A549 (cell line): ENCODE data around the gene ADH5. TPM values are rescaled to one million over a fixed set of nuclear protein-coding genes. Genes with fewer than 3 reads are reported as not detected.
"Not testable (repeated sequence)": the region's sequence is repeated elsewhere in the genome, so short reads cannot be mapped to it uniquely, and the experiment has no call there.

Source experiments
- ATAC-seq, 2 experiments: fragments of 200-7000 bp in 1 of 2; fragments of >200 bp in 1 of 2; cut with Nextera tagmentation in 1 of 2; cut with Tn5 transposase in 1 of 2; 3 replicates each; pipeline versions ENCODE4 v1.8.0 to v1.9.1; 2018 to 2020; ENCODE audit warnings: mild to moderate bottlenecking in 1 of 2, moderate library complexity in 1 of 2
- CTCF ChIA-PET: fragments of 300-600 bp; sonication (Branson Sonifier 250); formaldehyde crosslinking; extraction: SDS; loops from one replicate; lab custom pipeline; 2021; ENCODE audit warnings: antibody characterized with exemption, inconsistent platforms; lab: Yijun Ruan, JAX
- POLR2A ChIA-PET: fragments of 350-600 bp; formaldehyde crosslinking; extraction: SDS; loops from one replicate; lab custom pipeline; 2021; ENCODE audit warnings: antibody characterized with exemption, inconsistent platforms; lab: Yijun Ruan, JAX
- DNase-seq, 2 experiments: peaks; one replicate each; pipeline versions ENCODE4 v3.0.0 to v3.0.0-alpha.2; 2011 to 2016; ENCODE audit warnings: low read depth in 1 of 2, low spot score in 1 of 2
- FAIRE-seq: peaks from 2 replicates; lab custom pipeline; 2011; peaks lifted over from hg19 to GRCh38; lab: Jason Lieb, UNC
- H3K27ac ChIP-seq, 2 experiments: fragments of >200 bp; sonication (Bioruptor Twin); formaldehyde crosslinking; 3 replicates each; pipeline ENCODE4 v1.5.1; 2016 to 2017
- H3K4me1 ChIP-seq: fragments of >200 bp; sonication (Bioruptor Twin); formaldehyde crosslinking; 3 replicates; pipeline ENCODE4 v1.6.1; 2016
- H3K4me2 ChIP-seq: fragments of >200 bp; sonication (Bioruptor Twin); formaldehyde crosslinking; 3 replicates; pipeline ENCODE4 v1.6.1; 2016
- H3K4me3 ChIP-seq: fragments of >200 bp; sonication (Bioruptor Twin); formaldehyde crosslinking; 3 replicates; pipeline ENCODE4 v1.5.1; 2016
- H3K9me3 ChIP-seq: fragments of >200 bp; sonication (Bioruptor Twin); formaldehyde crosslinking; 3 replicates; pipeline ENCODE4 v1.6.1; 2016
- BHLHE40 ChIP-seq: IDR thresholded peaks from 2 replicates; pipeline ENCODE4 v1.6.1; 2012; ENCODE audit warnings: low read depth, low read length, inconsistent platforms
- CBX8 ChIP-seq: fragments of 200-600 bp; sonication (generic); IDR thresholded peaks from 2 replicates; pipeline ENCODE4 v1.6.1; 2016
- CEBPB ChIP-seq, 2 experiments: fragments of >200 bp in 1 of 2; sonication (Bioruptor Twin) in 1 of 2; formaldehyde crosslinking in 1 of 2; IDR thresholded peaks; 2 replicates each; pipeline ENCODE4 v1.6.1; 2012 to 2016
- EHMT2 ChIP-seq: fragments of 200-600 bp; sonication (generic); IDR thresholded peaks from 2 replicates; pipeline ENCODE4 v1.6.1; 2016; ENCODE audit warnings: antibody characterized with exemption, low read depth, mild to moderate bottlenecking, moderate library complexity
- ESRRA ChIP-seq: fragments of 150-350 bp; IDR thresholded peaks from 2 replicates; pipeline ENCODE4 v1.6.1; 2014; ENCODE audit warnings: mild to moderate bottlenecking, low read length, borderline replicate concordance
- FOSL2 ChIP-seq, 2 experiments: fragments of 450-650 bp in 1 of 2; fragments of >200 bp in 1 of 2; sonication (Bioruptor Twin) in 1 of 2; formaldehyde crosslinking; IDR thresholded peaks; 2 replicates each; pipeline versions ENCODE4 v1.5.0 to v1.6.1; 2016 to 2020; ENCODE audit warnings: mild to moderate bottlenecking in 1 of 2, moderate library complexity in 1 of 2
- HOXA7 ChIP-seq: fragments of 250-450 bp; sonication (Bioruptor Pico); IDR thresholded peaks from 2 replicates; pipeline ENCODE4 v1.5.0; 2020; ENCODE audit warnings: mild to moderate bottlenecking, moderate library complexity
- HOXB5 ChIP-seq: fragments of 250-450 bp; sonication (Bioruptor Pico); IDR thresholded peaks from 2 replicates; pipeline ENCODE4 v1.5.0; 2020; ENCODE audit warnings: mild to moderate bottlenecking, moderate library complexity
- JUN ChIP-seq, 2 experiments: fragments of >200 bp; sonication (Bioruptor Twin); formaldehyde crosslinking; IDR thresholded peaks; 2 replicates in 1 of 2; 3 replicates in 1 of 2; pipeline ENCODE4 v1.6.1; 2016 to 2017
- KDM1A ChIP-seq: fragments of 200-600 bp; sonication (generic); IDR thresholded peaks from 2 replicates; pipeline ENCODE4 v1.6.1; 2016; ENCODE audit warnings: low read depth, mild to moderate bottlenecking
- KDM5A ChIP-seq: fragments of 200-600 bp; sonication (generic); IDR thresholded peaks from 2 replicates; pipeline ENCODE4 v1.6.1; 2016; ENCODE audit warnings: antibody characterized with exemption, mild to moderate bottlenecking
- NFE2L2 ChIP-seq: fragments of 150-350 bp; conservative IDR thresholded peaks from 2 replicates; pipeline ENCODE4 v1.6.1; 2014; ENCODE audit warnings: low read length
- POLR2AphosphoS2 ChIP-seq: conservative IDR thresholded peaks from 2 replicates; pipeline ENCODE4 v1.6.1; 2012; ENCODE audit warnings: low read length, improper control_type of control experiment, inconsistent platforms
- RAD21 ChIP-seq, 2 experiments: fragments of >200 bp in 1 of 2; sonication (Bioruptor Twin) in 1 of 2; formaldehyde crosslinking in 1 of 2; IDR thresholded peaks in 1 of 2; conservative IDR thresholded peaks in 1 of 2; 2 replicates in 1 of 2; 3 replicates in 1 of 2; pipeline ENCODE4 v1.6.1; 2012 to 2018; ENCODE audit warnings: inconsistent platforms in 1 of 2
- SMC3 ChIP-seq: fragments of >200 bp; sonication (Bioruptor Twin); formaldehyde crosslinking; IDR thresholded peaks from 3 replicates; pipeline ENCODE4 v1.6.1; 2018; ENCODE audit warnings: inconsistent platforms
- SREBF2 ChIP-seq: fragments of 450-650 bp; IDR thresholded peaks from 2 replicates; pipeline ENCODE4 v1.6.1; 2014; ENCODE audit warnings: mild to moderate bottlenecking, moderate library complexity
- ZC3H11A ChIP-seq: fragments of 450-650 bp; IDR thresholded peaks from 2 replicates; pipeline ENCODE4 v1.6.1; 2014; ENCODE audit warnings: antibody characterized with exemption, mild to moderate bottlenecking
- ZNF302 ChIP-seq: fragments of 250-450 bp; sonication (Bioruptor Pico); IDR thresholded peaks from 2 replicates; pipeline ENCODE4 v1.9.0; 2021; ENCODE audit warnings: inconsistent platforms, mild to moderate bottlenecking, moderate library complexity
- ZSCAN20 ChIP-seq: fragments of 250-450 bp; sonication (Bioruptor Pico); IDR thresholded peaks from 2 replicates; pipeline ENCODE4 v1.8.0; 2022; ENCODE audit warnings: mild to moderate bottlenecking, moderate library complexity
- WGBS: methylation state at CpG from one replicate; pipeline ENCODE4 v1.1.6; 2017; ENCODE audit errors: missing lambda C conversion rate; 5-methylcytosine and 5-hydroxymethylcytosine counted together
- polyA plus RNA-seq, 4 experiments: library from polyadenylated mRNA; depleted of rRNA in 3 of 4; stranded (reverse); fragments of >200 nt; fragmentation: RNase III in 1 of 4; extraction: RNeasy Plus Mini Kit Qiagen cat#74134 plus additional on column Dnase treatment in 1 of 4; gene quantifications; 2 replicates in 3 of 4; 3 replicates in 1 of 4; pipeline ENCODE4 v1.2.3, GENCODE V29; 2011 to 2017
- TF ChIP-seq, protein P1 (sequence below): fragments of 250-450 bp; sonication (Bioruptor Pico); IDR thresholded peaks from 2 replicates; pipeline ENCODE4 v1.5.0; 2020; ENCODE audit warnings: low read depth, mild to moderate bottlenecking, moderate library complexity
- TF ChIP-seq, protein P2 (sequence below): fragments of >200 bp; sonication (Bioruptor Twin); formaldehyde crosslinking; IDR thresholded peaks from 3 replicates; pipeline ENCODE4 v1.6.1; 2016
- TF ChIP-seq, protein P3 (sequence below): IDR thresholded peaks from 2 replicates; pipeline ENCODE4 v1.6.1; 2012
- TF ChIP-seq, protein P4 (sequence below): IDR thresholded peaks from 2 replicates; pipeline ENCODE4 v1.6.1; 2012
- TF ChIP-seq, protein P5 (sequence below): fragments of >200 bp; sonication (Bioruptor Twin); formaldehyde crosslinking; IDR thresholded peaks from 3 replicates; pipeline ENCODE4 v1.5.1; 2016

ADH5 gene
- polyA plus RNA-seq, 2 of the 4 experiments (the other 2 are of a cell fraction) = 124 to 152 TPM

DNA sequence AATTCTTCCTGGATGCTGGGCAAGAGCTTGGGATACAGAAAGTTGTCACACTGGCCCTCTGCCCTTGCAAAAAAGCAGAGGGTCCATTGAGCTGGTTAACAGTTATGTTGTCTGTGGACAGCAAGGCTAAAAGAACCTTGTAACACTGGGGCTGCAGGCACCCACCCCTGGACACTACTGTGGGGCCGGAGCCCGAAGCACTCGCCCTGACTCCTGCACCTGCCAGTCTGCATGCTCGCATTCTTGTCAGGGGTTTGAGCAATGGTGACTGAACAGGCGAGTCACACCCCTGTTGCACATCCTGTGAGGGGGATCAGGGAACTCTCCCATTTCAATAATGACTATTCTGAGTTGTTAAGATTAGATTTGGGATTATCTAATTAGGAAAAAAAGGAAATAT is 31.9 kb upstream of the ADH5 start:
- DNase-seq (no peak), ATAC-seq (no peak)
- no peak overlapping the region for H3K4me2 ChIP-seq
- no peaks in the 10 kb centered on the region for H3K4me1 ChIP-seq
- TF ChIP-seq, protein P1, sequence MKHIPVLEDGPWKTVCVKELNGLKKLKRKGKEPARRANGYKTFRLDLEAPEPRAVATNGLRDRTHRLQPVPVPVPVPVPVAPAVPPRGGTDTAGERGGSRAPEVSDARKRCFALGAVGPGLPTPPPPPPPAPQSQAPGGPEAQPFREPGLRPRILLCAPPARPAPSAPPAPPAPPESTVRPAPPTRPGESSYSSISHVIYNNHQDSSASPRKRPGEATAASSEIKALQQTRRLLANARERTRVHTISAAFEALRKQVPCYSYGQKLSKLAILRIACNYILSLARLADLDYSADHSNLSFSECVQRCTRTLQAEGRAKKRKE (CRISPR knock-in tag) = no peak
- TF ChIP-seq, protein P2, sequence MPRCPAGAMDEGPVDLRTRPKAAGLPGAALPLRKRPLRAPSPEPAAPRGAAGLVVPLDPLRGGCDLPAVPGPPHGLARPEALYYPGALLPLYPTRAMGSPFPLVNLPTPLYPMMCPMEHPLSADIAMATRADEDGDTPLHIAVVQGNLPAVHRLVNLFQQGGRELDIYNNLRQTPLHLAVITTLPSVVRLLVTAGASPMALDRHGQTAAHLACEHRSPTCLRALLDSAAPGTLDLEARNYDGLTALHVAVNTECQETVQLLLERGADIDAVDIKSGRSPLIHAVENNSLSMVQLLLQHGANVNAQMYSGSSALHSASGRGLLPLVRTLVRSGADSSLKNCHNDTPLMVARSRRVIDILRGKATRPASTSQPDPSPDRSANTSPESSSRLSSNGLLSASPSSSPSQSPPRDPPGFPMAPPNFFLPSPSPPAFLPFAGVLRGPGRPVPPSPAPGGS = no peak
- TF ChIP-seq BHLHE40 (no peak), HOXB5 (CRISPR knock-in tag) (no peak), ZNF302 (CRISPR knock-in tag) (no peak), ESRRA (no peak), HOXA7 (no peak), SREBF2 (no peak), CBX8 (no peak), POLR2AphosphoS2 (no peak), FOSL2 (IDR thresholded peaks at IDR 0.05) (no peak), FOSL2 (CRISPR knock-in tag; IDR thresholded peaks at IDR 0.05) (no peak), EHMT2 (no peak), KDM1A (no peak), ZC3H11A (no peak), ZSCAN20 (CRISPR knock-in tag) (no peak), KDM5A (no peak)
- TF ChIP-seq, protein P3, sequence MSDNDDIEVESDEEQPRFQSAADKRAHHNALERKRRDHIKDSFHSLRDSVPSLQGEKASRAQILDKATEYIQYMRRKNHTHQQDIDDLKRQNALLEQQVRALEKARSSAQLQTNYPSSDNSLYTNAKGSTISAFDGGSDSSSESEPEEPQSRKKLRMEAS = no peak
- TF ChIP-seq, protein P4, sequence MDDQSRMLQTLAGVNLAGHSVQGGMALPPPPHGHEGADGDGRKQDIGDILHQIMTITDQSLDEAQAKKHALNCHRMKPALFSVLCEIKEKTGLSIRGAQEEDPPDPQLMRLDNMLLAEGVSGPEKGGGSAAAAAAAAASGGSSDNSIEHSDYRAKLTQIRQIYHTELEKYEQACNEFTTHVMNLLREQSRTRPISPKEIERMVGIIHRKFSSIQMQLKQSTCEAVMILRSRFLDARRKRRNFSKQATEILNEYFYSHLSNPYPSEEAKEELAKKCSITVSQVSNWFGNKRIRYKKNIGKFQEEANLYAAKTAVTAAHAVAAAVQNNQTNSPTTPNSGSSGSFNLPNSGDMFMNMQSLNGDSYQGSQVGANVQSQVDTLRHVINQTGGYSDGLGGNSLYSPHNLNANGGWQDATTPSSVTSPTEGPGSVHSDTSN = no peak
- TF ChIP-seq, all 56 proteins: peak for 0
- WGBS = 76% methylated on average over 5 of the region's 5 CpGs
- no peak for FAIRE-seq
- Histone ChIP-seq H3K4me3 (no peak overlapping the region), H3K27ac (no peak overlapping the region), H3K9me3 (no peaks in the 10 kb centered on the region)
- ChIA-PET POLR2A (no interaction called here), CTCF (interaction anchor here (0.6 to 2.0 kb wide), 2 partner anchors 18 to 285 kb away, joined by 3 to 7 read pairs; no protein-coding TSS in a partner anchor)

DNA sequence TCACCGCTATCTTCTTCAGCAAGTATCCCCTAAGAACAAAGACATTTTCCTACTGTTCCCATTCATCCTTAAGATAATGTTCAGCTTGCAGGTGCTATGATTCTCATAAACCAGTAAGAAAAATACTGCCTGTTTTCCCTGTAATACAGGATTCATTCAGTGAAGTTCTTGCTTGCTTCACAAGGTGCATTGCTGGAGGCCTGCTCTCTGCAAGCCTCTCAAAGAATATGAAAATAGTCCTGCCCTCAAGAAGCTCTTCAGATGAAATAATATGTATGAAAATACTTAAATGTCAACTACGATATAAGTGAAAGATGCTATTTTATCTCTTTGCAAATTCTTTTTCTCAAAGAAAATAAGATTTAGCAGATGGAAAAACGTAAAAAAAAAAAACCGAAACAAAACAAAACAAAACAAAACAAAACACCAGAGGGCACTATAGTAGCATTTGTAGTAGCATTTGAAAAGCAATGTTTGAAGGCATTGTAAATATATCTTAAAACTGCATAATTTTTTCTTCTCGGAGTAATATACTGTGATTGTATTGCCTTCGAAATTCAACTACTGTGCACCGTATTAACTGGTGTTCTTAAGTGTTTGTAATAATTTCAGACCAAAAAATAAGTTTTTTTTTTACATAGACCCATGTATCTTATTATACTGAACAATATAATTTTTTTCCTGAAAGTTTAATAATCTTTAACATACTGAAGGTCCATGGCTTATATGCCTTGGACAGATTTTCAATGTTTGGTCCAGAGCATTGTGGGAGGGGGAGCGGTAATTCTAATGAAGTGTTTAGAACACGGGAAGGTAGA is 29.5 kb upstream of the ADH5 start:
- DNase-seq = peak in 1 of 2 experiments; percentile 3
- ChIA-PET CTCF (interaction anchor here (0.7 to 2.1 kb wide), 6 partner anchors 9 to 345 kb away, joined by 3 to 10 read pairs (median 4); no protein-coding TSS in a partner anchor), POLR2A (no interaction called here)
- TF ChIP-seq CEBPB (IDR thresholded peaks at IDR 0.05) = no peak
- TF ChIP-seq, protein P5, sequence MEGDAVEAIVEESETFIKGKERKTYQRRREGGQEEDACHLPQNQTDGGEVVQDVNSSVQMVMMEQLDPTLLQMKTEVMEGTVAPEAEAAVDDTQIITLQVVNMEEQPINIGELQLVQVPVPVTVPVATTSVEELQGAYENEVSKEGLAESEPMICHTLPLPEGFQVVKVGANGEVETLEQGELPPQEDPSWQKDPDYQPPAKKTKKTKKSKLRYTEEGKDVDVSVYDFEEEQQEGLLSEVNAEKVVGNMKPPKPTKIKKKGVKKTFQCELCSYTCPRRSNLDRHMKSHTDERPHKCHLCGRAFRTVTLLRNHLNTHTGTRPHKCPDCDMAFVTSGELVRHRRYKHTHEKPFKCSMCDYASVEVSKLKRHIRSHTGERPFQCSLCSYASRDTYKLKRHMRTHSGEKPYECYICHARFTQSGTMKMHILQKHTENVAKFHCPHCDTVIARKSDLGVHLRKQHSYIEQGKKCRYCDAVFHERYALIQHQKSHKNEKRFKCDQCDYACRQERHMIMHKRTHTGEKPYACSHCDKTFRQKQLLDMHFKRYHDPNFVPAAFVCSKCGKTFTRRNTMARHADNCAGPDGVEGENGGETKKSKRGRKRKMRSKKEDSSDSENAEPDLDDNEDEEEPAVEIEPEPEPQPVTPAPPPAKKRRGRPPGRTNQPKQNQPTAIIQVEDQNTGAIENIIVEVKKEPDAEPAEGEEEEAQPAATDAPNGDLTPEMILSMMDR = peak; percentile 41; the same call in 2 of the 3 replicates
- TF ChIP-seq SMC3 = peak; percentile 41; the same call in 2 of the 3 replicates
- TF ChIP-seq, protein P3 = no peak
- no peak for TF ChIP-seq JUN (IDR thresholded peaks at IDR 0.05)
- no peak for TF ChIP-seq NFE2L2
- TF ChIP-seq RAD21 (conservative IDR thresholded peaks at IDR 0.05 in 1 of 2, IDR thresholded peaks at IDR 0.05 in 1 of 2) = peak; percentile 21 to 41; a peak in 2 of 5 replicates
- Histone ChIP-seq H3K4me3 (no peak overlapping the region), H3K9me3 (no peaks in the 10 kb centered on the region), H3K4me2 (peak overlapping the region; percentile 8; the same call in 1 of the 3 replicates), H3K27ac (no peak overlapping the region), H3K4me1 (no peaks in the 10 kb centered on the region)
- no peak for FAIRE-seq
- ATAC-seq = no peak
- 19% methylated on average over 8 of the region's 9 CpGs for WGBS

DNA sequence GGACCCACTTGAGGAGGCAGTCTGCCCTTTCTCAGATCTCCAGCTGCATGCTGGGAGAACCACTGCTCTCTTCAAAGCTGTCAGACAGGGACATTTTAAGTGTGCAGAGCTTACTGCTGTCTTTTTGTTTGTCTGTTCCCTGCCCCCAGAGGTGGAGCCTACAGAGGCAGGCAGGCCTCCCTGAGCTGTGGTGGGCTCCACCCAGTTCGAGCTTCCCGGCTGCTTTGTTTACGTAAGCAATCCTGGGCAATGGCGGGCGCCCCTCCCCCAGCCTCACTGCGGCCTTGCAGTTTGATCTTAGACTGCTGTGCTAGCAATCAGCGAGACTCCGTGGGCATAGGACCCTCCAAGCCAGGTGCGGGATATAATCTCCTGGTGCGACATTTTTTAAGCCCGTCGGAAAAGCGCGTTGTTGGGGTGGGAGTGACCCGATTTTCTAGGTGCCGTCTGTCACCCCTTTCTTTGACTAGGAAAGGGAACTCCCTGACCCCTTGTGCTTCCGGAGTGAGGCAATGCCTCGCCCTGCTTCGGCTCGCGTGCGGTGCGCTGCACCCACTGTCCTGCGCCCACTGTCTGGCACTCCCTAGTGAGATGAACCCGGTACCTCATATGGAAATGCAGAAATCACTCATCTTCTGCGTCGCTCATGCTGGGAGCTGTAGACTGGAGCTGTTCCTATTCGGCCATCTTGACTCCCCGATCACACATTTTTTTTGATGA is 28.7 kb upstream of the ADH5 start:
- POLR2A ChIA-PET = not testable (repeated sequence)

More for the DNA sequence above, 28.7 kb upstream of the ADH5 start:
- not testable (repeated sequence) for H3K27ac ChIP-seq, H3K9me3 ChIP-seq, H3K4me1 ChIP-seq, FAIRE-seq, DNase-seq, H3K4me3 ChIP-seq, ATAC-seq, H3K4me2 ChIP-seq
- CTCF ChIA-PET = interaction anchor here (0.7 to 2.1 kb wide), 6 partner anchors 8 to 346 kb away, joined by 3 to 10 read pairs (median 4); no protein-coding TSS in a partner anchor
- 75% methylated on average over 12 of the region's 29 CpGs for WGBS
